Type B pancreatic cell (in vitro differentiated cells): ENCODE data around the gene TGFBR3. TPM values are rescaled to one million over a fixed set of nuclear protein-coding genes. Genes with fewer than 3 reads are reported as not detected.

Source experiments
- DNase-seq: peaks from one replicate; pipeline ENCODE4 v3.0.0; 2021; ENCODE audit warnings: mixed read lengths; ENCODE audit not compliant: unreplicated experiment; ENCODE audit errors: extremely low spot score
- H3K27ac Mint-ChIP-seq: 2 replicates; pipeline ENCODE4 v1.8.0; 2021; ENCODE audit warnings: mild to moderate bottlenecking, mixed read lengths
- H3K27me3 Mint-ChIP-seq: 2 replicates; pipeline ENCODE4 v1.8.0; 2021; ENCODE audit warnings: mixed read lengths
- H3K36me3 Mint-ChIP-seq: 2 replicates; pipeline ENCODE4 v1.8.0; 2021; ENCODE audit warnings: mixed read lengths
- H3K4me1 Mint-ChIP-seq: one replicate; pipeline ENCODE4 v1.8.0; 2021; ENCODE audit warnings: mixed read lengths; ENCODE audit not compliant: unreplicated experiment
- H3K4me3 Mint-ChIP-seq: 2 replicates; pipeline ENCODE4 v1.8.0; 2021; ENCODE audit warnings: mild to moderate bottlenecking, mixed read lengths
- H3K9me3 Mint-ChIP-seq: 2 replicates; pipeline ENCODE4 v1.8.0; 2021; ENCODE audit warnings: mixed read lengths
- total RNA-seq: library from RNA; stranded (reverse); gene quantifications from 2 replicates; pipeline ENCODE4 v1.2.1, GENCODE V29; 2021; ENCODE audit warnings: low replicate concordance
- TF ChIP-seq, protein P1 (sequence below): fragments of 200-600 bp; sonication (generic); conservative IDR thresholded peaks from 2 replicates; pipeline ENCODE4 v1.5.0; 2021; ENCODE audit warnings: antibody characterized with exemption, mild to moderate bottlenecking

TGFBR3 gene
- total RNA-seq, 1 donor from 2014 or later: 33.5 TPM

DNA sequence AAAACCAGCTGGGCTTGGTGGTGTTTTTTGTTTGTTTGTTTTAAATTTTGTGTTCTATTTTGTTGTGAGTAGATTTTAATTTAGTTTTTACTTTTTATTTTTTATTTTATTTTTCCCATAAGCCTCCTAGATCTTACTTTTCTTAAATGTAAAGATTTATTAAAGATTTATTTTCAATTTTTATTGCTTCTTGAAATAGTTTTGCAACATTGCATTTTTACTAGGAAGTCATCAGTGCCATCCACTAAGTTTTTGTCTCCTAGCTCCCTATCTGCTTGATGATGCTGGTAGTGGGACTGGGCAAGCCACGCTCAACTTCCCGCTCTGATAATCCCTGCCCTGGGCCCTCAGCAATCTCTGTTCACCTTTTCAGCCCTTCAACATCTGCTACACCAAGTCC is 209.9 kb downstream of the TGFBR3 start:
- Mint-ChIP-seq H3K27ac (no peak overlapping the region), H3K36me3 (peaks cover 3% of the 10 kb centered on the region), H3K9me3 (no peaks in the 10 kb centered on the region), H3K4me1 (peaks cover 29% of the 10 kb centered on the region), H3K27me3 (no peaks in the 10 kb centered on the region), H3K4me3 (no peak overlapping the region)
- DNase-seq: no peak
- TF ChIP-seq, protein P1, sequence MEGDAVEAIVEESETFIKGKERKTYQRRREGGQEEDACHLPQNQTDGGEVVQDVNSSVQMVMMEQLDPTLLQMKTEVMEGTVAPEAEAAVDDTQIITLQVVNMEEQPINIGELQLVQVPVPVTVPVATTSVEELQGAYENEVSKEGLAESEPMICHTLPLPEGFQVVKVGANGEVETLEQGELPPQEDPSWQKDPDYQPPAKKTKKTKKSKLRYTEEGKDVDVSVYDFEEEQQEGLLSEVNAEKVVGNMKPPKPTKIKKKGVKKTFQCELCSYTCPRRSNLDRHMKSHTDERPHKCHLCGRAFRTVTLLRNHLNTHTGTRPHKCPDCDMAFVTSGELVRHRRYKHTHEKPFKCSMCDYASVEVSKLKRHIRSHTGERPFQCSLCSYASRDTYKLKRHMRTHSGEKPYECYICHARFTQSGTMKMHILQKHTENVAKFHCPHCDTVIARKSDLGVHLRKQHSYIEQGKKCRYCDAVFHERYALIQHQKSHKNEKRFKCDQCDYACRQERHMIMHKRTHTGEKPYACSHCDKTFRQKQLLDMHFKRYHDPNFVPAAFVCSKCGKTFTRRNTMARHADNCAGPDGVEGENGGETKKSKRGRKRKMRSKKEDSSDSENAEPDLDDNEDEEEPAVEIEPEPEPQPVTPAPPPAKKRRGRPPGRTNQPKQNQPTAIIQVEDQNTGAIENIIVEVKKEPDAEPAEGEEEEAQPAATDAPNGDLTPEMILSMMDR: no peak

DNA sequence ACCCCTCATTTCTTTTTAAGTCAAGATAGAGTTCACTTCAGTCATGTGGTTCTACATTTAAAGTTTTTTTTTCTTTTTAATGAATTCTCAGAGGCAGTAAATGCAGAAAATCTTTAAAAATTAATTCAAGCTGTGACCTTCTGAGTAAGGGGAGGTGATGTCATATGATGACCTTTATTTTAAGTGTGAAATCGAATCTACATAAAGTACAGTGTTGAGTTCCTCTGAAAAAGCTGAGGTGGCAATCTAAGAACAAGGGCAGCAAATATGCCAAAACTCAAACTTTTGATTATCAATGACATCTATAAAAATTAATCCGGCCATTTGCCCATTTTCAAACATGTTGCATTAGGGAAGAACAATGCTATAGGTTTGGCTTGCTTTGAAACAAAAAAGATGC is 211.8 kb downstream of the TGFBR3 start:
- no peak for DNase-seq
- Mint-ChIP-seq H3K4me3 (no peak overlapping the region), H3K9me3 (peaks cover 4% of the 10 kb centered on the region), H3K4me1 (peaks cover 17% of the 10 kb centered on the region), H3K27me3 (no peaks in the 10 kb centered on the region), H3K36me3 (peaks cover 3% of the 10 kb centered on the region), H3K27ac (no peak overlapping the region)
- TF ChIP-seq, protein P1: no peak

DNA sequence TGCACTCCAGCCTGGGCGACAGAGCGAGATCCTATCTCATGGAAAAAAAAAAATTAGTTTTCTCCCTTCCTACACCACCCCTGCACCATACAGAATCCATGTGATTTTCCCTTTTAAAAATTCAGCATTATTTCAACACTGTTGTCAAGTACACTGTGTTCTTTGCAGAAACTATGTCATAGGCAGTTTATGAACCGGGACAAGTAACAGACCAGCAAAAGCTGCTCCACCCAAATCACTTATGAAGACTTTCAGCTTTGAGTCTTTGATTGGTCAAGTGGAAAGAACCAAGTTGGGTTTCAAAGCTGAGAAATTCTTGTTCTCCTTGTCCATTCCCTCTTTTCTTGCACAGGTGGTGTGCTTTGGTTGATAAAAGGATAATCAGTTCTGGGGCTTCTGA is 212.3 kb downstream of the TGFBR3 start:
- TF ChIP-seq, protein P1: no peak
- H3K9me3 Mint-ChIP-seq: peaks cover 4% of the 10 kb centered on the region
- DNase-seq: no peak
- H3K4me1 Mint-ChIP-seq: peaks cover 17% of the 10 kb centered on the region
- no peaks in the 10 kb centered on the region for H3K27me3 Mint-ChIP-seq
- H3K27ac Mint-ChIP-seq: no peak overlapping the region
- peaks cover 3% of the 10 kb centered on the region for H3K36me3 Mint-ChIP-seq
- H3K4me3 Mint-ChIP-seq: no peak overlapping the region

DNA sequence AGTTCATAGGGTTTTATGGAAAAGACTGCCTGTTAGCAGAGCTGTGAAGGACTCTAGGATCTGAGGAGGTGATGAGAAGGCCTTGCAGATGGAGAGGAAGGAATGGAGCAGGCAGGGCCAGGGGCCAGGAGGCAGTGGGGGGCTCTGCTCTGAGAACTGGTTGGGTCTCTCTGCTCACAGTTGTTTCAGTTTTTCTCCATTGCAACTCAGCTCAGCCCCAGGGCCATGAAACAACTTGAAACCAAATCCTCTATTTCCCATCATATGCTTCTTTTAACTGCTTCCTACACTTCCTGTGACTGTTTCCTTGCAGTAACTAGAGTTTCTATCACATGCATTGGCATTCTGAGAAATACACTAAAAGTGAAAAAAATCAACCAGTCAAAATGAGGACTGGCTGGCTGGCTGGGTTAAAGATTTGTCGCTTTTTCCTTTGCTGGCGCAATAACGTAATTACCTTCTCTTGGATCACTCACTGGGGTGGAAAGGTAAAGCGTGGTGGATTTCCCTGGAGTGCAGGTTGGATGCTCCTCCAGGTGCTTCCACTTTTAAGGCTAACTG is 213.3 kb downstream of the TGFBR3 start:
- DNase-seq: no peak
- Mint-ChIP-seq H3K4me1 (peaks cover 17% of the 10 kb centered on the region), H3K27me3 (no peaks in the 10 kb centered on the region), H3K9me3 (peaks cover 4% of the 10 kb centered on the region), H3K4me3 (no peak overlapping the region), H3K27ac (no peak overlapping the region), H3K36me3 (no peaks in the 10 kb centered on the region)
- TF ChIP-seq, protein P1: no peak

DNA sequence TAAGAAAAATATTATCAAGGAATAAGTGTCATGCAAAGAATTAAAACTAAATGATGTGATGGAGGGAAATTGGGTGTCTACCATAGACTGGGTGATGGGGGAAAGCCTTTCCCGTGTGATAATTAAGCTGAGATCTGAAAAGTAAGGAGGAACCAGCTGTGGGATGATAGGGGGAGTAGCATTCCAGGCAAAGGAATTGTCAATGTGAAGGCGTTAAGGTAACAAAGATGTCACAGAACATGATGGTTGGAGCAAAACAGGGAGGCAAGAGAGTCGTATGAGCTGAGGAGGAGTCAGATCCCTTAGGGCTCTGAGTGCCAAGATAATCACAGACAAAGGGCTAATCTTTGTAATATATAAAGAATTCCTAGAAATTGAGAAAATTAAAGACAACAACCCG is 215.2 kb downstream of the TGFBR3 start:
- no peak for DNase-seq
- peaks cover 4% of the 10 kb centered on the region for H3K9me3 Mint-ChIP-seq
- H3K4me3 Mint-ChIP-seq: no peak overlapping the region
- no peaks in the 10 kb centered on the region for H3K27me3 Mint-ChIP-seq
- TF ChIP-seq, protein P1: no peak
- peaks cover 17% of the 10 kb centered on the region for H3K4me1 Mint-ChIP-seq
- H3K36me3 Mint-ChIP-seq: no peaks in the 10 kb centered on the region
- no peak overlapping the region for H3K27ac Mint-ChIP-seq
